ENCODE results near the gene BBS9. TPM values are rescaled to one million over a fixed set of nuclear protein-coding genes. Genes with fewer than 3 reads are reported as not detected.

BBS9 gene
- total and polyA plus RNA-seq, 2 experiments from 2014 or later = 27.2 to 66.1 TPM

- Mint-ChIP-seq H3K4me3 (no peak overlapping the region), H3K4me1 (no peaks in the 10 kb centered on the region), H3K27me3 (ENCODE audit: insufficient read depth, low read depth, poor library complexity) (no peaks in the 10 kb centered on the region), H3K36me3 (ENCODE audit: low read depth) (no peaks in the 10 kb centered on the region), H3K27ac (no peak overlapping the region), H3K9me3 (no peaks in the 10 kb centered on the region)
- Histone ChIP-seq H3K27ac (ENCODE audit: low read depth) (no peak overlapping the region), H3K79me2 (replicated peaks; ENCODE audit: insufficient read depth) (no peaks in the 10 kb centered on the region), H3F3A (replicated peaks; ENCODE audit: low read depth) (no peaks in the 10 kb centered on the region), H3K4me2 (no peak overlapping the region), H3K27me3 (ENCODE audit: insufficient read depth) (no peaks in the 10 kb centered on the region), H3K36me3 (ENCODE audit: insufficient read depth) (no peaks in the 10 kb centered on the region), H3K4me3 (no peak overlapping the region), H2AFZ (no peak overlapping the region), H3K9me2 (ENCODE audit: insufficient read depth) (no peaks in the 10 kb centered on the region), H3K4me1 (ENCODE audit: insufficient read depth) (no peaks in the 10 kb centered on the region), H4K20me1 (replicated peaks; ENCODE audit: insufficient read depth) (no peaks in the 10 kb centered on the region)
- DNase-seq (ENCODE audit: low spot score) (no peak), ATAC-seq (no peak)
- TF ChIP-seq EZH2 (IDR thresholded peaks at IDR 0.05; ENCODE audit: low read depth, unreplicated experiment) = no peak
- TF ChIP-seq STAT1 (IDR thresholded peaks at IDR 0.05; ENCODE audit: unreplicated experiment) = no peak
- TF ChIP-seq ZNF331 (CRISPR knock-in tag; IDR thresholded peaks at IDR 0.05; ENCODE audit: low read depth) = no peak
- no peak for TF ChIP-seq EZH2phosphoT487 (IDR thresholded peaks at IDR 0.05; ENCODE audit: unreplicated experiment)
- no peak for TF ChIP-seq JUNB (IDR thresholded peaks at IDR 0.05; ENCODE audit: unreplicated experiment)
- TF ChIP-seq CREB1 (CRISPR knock-in tag; IDR thresholded peaks at IDR 0.05; ENCODE audit: low read depth) = no peak
- no peak for TF ChIP-seq REST (IDR thresholded peaks at IDR 0.05; ENCODE audit: unreplicated experiment)
- no peak for TF ChIP-seq ZNF462 (CRISPR knock-in tag; IDR thresholded peaks at IDR 0.05)
- no peak for TF ChIP-seq ETS1 (IDR thresholded peaks at IDR 0.05)
- no peak for TF ChIP-seq CTCF (conservative IDR thresholded peaks at IDR 0.05; ENCODE audit: low read depth in 2 of 2)
- no peak for TF ChIP-seq POLR2AphosphoS5 (IDR thresholded peaks at IDR 0.05; ENCODE audit: low read depth)
- no peak for TF ChIP-seq NANOG (IDR thresholded peaks at IDR 0.05; ENCODE audit: borderline replicate concordance)
- no peak for TF ChIP-seq ZNF114 (CRISPR knock-in tag; IDR thresholded peaks at IDR 0.05)
Measured at GRCh38 chr7:33547880-33548279, 418.5 kb downstream of the BBS9 start.

All from GM23338 (cell line).